Retina (tissue), 1 donor: ENCODE data around the gene C1QTNF6.
"Not testable (repeated sequence)": the region's sequence is repeated elsewhere in the genome, so short reads cannot be mapped to it uniquely, and the experiment has no call there.

Source experiments
- DNase-seq: peaks from one replicate; pipeline ENCODE4 v3.0.0-alpha.2; 2016

The C1QTNF6 gene

DNA sequence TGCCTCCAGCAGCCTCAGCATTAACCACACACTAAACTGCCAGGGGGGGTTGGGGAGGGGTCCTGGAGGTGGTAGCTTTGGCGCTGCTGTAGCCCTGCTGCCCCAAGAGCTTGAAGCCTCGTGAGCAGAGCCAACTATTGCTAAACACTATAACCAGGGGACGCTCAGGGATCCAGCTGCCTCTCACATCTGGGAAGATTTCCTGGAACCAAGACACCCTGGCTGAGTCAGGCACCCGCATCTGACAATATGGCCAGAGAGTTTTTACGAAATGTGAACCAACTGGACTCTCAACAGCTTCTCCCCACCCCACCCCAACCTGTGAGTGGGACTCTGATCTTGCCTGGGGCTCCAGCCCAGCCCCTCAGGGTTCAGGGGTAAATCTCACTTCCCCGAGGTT is 14.3 kb downstream of the C1QTNF6 start:
- no peak for DNase-seq

DNA sequence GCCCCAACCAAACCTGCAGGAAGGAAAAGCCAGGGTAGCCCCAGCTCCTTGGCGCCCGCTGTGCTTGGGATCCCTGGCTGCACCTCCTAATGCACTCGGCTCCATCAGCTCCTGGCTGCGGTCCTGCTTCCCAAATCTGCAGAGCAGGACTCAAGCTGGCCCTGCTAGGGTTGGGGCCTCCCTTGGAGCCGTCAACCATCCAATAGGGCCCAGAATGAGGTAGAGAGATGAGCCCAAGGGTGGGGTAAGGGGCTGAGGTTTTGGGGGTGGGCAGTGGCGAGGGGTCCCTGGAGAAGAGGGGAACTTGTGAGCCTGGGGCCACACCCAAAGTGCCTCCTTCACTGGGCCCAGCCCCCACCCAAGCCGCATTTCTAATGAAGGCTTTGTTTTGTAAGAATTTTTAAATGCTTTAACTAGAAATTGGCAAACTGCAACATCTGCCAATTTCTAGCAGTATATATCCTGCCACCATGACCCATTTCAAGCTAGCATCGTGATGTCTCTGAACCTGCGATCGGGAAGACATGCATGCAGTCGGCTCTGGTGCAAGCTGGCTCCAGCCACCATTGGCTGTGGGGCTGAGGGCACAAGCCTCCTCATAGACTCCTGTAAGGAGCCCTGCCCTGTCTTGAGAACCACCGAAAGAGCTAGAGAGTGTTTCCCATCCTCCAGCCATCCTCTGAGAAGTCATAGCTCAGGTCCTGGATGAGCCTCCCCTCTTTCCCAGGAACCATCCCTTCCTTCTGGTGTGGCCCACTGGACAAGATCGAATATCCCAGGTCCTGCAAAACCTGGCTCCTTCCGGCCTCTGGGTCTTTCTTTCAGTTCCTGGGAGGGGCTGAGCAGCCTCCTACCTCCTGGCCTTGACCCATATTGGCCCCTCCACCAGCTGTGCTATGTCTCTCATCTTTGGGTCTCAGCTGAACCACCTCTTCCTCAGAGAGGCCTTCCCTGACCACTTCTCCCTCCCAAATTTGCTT is 15.5 kb downstream of the C1QTNF6 start:
- DNase-seq: no peak

DNA sequence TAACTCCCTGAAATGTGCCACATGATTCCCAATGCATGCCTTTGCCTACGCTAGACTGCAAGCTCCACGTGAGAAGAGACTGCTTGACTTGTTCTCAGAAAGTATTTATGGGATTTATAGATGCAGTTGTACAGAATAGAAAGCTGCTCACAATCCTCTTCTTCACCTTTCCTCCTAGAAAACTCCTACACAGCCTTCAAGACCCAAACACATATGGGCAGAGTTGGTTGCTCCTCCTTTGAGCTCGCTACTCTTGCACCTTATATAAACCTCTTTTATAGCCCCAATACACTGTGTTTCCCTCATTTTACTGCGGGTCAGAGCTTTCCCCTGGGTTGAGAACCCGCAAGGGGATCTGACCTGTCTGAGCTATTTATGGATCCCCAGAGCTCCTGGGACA is 16.4 kb downstream of the C1QTNF6 start:
- DNase-seq: no peak

DNA sequence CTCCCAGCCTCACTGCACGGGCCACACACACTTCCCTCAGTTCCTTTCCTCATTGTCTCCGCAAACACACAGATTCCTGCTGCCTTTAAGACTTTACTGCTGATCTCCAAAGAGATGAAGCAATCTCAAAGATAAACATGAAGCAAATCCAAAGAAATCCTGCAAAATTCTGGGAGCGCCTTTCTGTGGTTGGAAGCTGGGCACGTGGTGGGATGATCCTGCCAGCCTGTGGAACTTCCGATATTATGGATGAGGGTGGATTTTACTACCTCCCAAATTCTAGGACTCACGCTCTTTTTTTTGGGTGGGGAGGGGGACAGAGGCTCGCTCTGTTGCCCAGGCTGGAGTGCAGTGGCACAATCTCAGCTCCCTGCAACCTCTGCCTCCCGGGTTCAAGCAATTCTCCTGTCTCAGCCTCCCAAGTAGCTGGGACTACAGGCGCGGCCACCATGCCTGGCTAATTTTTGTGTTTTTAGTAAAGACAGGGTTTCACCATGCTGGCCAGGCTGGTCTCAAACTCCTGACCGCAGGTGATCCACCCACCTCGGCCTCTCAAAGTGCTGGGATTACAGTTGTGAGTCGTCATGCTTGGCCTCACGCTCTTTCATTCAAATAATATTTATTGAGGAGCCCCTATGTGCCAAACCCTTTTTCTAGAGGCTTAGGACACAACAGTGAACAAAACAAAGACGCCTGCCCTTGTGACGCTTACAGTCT is 17.2 kb downstream of the C1QTNF6 start:
- not testable (repeated sequence) for DNase-seq

DNA sequence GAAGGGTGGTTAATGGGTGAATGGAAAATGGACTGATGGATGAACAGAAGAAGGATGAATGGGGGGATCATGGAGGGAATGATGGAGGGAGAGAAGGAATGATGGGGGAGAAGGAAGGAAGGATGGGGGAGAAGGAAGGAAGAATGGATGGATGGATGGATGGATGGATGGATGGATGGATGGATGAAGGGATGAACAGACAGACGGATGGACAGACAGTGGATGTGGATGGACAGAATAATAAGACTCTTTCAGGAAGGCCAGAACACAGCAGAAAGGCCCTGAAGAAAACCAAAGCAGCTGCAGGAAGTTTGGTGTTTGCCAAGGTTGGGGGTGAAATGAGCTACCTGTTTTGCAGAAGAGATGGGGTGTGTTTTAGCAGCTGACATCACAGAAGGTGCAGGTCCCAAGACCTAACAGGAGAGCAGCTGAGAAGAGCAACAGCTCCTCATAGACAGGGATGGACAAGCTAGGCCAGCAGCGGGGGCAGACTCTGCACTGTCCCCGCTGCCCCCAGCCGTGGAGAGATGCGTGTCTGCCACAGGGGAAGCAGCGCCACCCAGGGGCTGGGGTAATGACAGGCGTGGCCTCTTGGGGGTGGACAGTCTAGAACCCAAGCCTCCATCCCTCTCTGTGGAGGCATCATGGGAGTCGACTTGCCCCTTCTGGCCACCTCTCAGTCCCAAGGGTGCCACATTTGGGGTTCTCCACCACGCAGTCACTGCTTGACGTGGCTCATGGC is 17.9 kb downstream of the C1QTNF6 start:
- no peak for DNase-seq

DNA sequence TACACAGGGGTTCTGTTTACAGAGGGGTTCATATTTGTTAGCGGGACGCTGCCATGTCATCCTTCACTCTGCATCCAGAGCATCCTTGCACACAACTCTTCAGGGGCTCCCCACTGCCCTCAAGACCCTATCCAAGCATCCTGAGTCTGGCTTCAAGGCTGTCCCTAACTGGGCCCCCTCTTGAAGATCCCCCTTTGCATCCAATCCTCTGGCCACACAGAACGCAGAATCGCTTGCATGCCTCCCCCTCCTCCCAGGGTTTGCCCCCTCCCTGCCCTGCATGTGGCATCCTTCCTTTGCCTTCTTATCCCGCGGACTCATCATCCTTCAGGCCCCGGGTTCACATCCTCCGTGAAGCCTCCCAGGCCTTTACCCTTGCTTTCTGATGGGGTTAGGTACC is 18.6 kb downstream of the C1QTNF6 start:
- no peak for DNase-seq

DNA sequence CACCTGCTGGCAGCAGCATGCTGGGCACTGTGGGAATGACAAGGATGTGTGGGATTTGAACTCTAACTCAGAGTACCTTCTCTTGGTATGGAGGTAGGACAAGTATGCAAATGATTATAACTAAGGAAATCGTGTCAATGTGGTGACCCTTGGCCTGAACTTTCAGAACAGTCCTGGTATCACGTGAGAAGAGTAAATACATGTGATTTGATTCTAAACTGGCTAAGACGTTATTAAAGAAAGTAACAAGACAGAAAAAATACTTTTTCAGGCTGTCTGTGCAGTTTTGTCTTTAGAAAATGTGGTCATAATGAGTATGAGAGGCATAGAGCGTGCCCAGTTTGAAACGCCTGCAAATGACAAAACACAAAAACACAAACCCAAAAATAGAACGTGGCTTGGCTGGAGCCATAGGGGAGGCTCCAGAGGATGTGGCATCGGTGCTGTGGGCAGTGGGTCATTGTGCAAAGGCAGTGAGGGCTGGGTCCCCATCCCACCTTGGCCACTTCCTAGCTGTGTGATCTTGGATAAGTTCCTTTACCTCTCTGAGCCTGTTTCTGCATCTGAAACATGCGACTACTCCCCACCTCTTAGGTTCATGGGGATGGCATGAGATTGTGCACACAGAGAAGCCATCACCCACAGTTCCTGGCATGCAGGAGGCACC is 19.9 kb downstream of the C1QTNF6 start:
- no peak for DNase-seq

DNA sequence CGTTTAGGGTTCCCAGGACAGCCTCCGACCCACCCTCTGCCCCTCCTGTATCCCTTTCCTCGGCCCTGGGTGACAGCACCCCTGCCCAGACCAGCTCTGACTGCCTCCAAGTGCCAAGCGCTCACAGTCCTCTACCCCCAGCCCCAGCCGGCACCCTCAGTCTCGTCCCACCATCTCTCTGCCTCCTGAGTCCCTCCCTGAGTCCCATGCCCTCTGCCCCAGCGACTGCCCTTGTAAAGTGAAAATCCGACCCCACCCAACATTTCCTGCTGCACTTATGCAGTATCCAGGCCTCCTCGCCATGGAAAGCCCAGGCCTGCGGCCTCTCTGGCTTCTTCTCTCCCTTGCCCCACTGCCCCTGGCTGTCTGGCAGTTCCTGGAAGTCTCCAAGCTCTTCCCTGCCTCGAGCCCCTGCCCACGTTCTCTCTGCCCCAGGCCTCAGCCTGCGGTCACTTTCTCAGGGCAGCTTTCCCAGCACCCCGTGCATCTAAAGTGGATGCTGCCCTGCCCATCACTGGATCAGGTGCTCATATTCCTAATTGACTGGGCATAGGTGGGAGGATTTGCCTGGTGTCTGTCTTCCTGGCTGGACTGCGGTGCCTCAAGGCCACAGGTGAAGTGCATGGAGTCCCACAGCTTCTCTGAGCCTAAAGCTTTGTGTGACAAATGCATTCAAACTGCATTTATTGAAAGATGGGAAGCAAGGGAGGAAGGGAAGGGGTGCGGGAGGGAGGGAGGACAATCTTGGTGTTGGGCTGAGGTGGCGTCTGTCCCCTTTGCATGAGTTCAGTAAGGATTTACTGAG is 20.7 kb downstream of the C1QTNF6 start:
- DNase-seq: no peak

DNA sequence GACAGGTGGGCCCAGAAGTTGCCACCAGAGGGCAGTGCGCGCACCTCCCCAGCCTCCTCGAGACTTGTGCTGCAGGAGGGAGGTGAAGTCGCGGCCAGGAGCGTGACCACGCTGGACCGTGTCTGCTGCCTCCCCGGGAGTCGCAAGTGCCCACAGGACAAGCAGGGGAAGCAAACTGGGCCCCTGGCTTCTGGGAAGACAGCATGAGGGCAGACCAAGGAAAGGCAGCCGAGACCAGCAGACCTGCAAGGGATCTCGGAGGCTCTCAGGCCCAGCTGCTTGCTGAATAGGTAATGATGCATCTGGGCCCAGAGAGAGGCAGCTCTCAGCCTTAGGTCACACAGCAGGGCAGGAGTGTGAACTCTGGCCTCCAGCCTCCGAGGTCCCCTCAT is 21.4 kb downstream of the C1QTNF6 start:
- peak; percentile 89 for DNase-seq

DNA sequence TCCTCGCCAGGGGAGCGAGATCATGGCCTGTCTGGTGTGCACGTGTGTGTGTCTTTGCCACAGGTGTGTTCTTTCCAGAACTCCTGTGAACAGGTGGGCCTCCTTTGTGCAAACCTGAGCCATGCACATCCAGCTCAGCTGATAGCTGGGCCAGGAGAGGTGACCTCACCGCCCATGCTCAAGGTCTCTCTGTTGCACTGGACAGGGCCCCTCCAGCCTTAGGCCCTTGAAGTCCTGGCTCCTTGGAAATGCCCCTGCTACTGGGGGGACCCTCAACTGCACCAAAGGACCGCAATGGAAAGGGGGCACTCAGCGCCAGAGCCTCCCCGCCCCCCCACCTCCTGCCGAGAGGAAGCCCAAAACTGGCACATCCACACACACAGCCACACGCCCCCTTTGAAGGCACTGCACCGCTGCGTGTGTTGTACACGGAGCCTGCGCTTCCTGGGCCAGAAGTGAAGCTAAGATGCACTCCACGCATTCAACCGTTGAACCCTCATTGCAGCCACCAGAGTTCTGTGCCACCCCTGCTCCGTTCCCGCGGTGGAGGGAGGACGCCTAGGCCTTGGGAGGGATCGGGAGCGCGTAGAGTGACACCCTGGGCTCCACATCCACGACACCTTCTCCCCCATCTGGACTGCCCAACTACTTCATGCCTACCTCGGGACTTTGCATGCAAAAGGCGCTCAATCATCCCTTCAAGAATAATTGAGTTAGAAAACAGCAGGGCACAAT is 21.9 kb downstream of the C1QTNF6 start:
- no peak for DNase-seq

DNA sequence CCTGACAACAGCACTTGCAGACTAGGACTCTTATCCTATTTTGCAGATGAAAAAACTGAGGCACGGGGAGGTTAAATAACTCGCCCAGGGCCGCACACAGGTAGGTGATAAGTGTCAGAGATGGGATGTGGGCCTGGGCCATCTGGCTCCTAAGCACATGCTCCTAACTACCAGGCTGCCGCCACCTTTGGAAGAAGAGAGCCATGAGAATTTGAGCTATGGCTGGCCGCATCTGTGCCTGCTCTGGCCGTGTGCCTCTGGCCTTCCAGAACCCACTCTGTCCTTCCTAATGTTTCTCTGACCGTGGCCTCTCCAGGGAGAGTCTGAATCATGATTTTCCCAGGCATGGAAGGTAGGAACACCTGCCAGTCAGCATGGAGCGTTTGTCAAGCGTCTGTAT is 23.0 kb downstream of the C1QTNF6 start:
- DNase-seq: no peak

DNA sequence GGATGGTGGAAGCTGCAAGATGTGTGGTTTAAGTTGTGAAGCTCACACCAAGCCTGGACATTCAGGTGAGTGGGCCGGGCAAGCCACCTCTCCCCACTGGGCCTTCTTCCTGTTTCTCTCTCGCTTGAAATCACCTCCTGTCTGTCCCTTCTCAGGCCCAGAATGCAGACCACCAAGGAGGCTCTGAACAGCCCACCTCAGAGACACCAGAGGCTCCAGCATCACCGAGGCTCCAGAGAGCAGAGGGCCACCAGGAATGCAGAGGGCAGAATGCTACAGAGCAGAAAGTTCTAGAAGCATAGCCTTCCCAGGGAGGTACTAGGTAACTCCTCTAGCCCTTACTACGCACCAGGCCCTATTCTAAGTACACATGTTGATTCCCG is 23.6 kb downstream of the C1QTNF6 start:
- DNase-seq: no peak

DNA sequence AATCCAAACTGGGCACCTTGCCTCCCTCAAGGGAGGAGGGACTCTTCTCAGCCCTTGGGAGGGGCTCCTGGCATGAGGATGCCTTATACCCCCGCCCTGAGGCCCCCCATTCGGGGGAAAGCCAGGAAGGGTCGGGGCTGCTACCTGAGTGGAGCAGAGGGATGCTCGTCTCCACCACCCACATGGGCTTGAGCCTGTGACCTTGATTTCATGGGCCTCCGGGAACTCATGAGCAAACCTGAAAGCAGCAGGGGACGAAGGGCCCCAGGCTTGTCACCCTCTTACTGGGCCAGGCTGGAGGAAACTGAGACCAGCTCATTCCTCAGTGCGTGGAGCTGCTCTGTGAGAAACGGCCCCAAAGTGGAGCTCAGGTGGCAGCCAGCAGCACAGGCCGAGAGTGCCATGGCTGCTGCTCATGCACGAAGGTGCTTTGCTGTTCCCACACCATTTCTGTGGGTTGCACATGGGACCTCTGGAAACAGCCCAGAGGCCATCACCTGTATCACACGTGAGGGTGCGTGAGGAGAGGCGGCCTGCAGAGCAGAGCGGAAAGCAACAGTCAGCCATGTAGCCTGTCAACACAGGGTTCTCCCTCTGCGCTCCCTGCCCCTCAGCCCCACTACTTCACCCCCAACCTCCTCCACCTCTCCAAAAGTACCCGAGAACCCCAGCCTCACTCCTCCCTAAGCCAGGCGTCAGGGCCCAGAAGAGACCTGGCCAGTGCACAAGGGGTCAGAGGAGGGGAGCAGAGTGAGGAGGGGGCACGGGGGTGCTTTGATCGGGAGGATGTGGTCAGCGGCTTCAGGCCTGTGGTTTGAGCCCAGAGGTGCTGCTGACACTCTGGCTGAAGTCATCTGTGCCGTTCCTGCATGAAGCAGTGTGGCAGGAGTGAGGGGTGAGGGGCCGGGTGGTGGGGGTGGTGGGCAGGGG is 24.2 kb downstream of the C1QTNF6 start:
- no peak for DNase-seq

DNA sequence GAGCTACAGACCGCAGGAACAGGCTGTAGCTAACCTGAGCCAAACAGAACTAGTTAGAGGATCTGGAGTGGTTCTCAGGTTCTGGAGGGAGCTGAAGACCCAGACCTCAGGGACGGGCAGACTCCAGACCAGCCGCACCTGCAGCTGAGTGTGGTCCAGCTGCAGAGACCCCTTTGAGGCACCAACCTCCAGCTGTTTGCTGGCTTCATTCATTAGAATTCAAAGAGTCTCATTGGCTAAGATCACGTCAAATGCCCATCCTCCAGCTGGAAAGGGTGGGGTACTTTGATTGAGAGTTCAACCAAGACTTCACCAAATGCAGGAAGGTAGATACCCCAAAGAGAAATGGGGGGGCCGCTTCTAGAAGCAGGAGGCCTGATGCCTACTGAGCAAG is 25.0 kb downstream of the C1QTNF6 start:
- no peak for DNase-seq

DNA sequence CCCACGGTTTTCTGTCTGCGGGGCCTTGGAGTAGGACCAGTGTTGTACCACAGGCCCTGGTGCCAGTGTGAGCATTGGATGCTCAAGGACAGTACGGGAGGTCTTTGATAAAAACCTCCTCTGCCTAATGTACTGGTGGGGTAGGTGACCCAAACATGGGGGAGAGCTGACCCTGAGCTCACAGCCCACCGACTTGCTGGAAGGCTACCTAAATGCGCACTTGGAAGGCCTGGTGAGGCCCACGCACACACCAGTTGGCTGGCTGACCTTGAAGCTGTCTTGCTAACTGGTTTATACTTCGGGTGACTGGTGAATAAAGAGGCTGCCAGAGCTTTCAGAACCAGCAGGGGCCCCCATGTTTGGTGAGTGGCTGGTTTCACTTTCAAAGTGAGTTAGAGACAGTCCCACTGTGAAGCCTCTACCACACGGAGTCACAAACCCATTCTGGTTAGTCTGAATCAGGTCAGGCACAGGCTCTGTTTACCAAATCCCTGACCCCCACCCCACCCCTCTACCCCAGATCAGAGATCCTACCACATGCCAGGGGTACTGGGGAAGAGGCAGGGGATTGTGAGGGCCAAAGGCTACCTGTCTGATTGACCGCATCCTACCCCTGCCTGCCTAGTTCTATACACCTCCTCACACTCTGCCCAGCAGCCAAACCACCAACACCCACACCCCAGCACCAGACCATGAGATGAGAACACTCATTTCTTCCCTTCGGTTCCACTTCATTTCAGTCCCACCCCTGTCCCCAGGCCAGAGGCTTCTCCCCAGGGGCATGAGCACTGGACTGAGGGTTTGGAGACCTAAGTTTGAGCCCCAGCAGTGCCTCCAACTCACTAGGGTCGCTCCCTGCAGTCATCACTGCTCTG is 25.6 kb downstream of the C1QTNF6 start:
- no peak for DNase-seq

DNA sequence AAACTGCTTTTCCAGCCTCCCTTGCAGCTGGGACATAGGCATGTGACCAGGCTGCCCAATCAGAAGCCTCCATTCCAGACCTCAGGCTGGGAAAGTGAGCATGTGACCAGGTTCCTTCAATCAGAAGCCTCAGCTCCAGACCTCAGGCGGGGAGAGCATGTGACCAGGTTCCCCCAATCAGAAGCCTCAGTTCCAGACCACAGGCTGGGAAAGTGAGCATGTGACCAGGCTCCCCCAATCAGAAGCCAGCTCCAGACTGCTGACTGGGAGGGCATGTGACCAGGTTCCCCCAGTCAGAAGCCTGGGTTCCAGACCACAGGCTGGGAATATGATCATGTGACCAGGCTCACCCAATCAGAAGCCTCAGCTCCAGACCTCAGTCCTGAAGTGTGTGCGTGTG is 26.6 kb downstream of the C1QTNF6 start:
- DNase-seq: no peak

DNA sequence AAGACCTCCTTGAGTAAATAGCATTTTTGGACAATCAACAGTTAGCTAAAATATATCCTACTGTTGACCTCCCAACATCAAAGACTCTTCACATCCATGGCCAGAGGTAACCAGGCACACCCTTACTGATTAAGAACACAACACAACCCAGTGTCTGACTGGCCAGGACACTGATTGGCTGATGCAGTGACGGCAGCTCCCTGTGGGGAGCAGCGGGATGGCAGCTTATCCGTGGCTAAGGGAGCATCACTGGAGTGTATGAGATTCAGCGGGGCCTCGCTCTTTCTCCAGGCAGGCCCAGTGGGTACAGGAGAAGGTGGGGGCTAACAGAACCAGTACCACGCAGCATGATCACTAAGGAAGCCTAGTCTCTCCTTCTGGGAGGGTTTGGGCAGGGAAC is 28.0 kb downstream of the C1QTNF6 start:
- DNase-seq: no peak

DNA sequence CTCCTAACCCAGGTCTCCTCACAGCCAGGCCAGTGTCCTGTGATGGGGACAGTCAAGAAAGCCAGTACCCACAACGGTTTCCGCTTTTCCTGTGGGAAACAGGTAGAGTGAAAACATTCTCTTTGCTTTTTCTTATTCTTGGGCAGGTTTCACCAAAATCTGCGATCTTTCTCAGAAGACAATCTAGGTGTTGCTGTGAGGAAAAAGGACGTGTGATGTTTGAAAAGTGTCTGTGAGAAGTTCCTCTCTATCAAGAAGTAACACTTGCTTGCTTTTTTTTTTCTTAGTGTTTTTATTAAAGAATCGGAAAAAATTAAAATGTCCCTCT is 29.1 kb downstream of the C1QTNF6 start:
- no peak for DNase-seq
